HG03159 (cell line): ENCODE measurements around the gene STAT5B.
"Not testable (repeated sequence)": the region's sequence is repeated elsewhere in the genome, so short reads cannot be mapped to it uniquely, and the experiment has no call there.

Source experiments
- ATAC-seq: cut with Tn5 transposase; IDR thresholded peaks from one replicate; pipeline ENCODE4 v1.9.1; 2021; ENCODE audit warnings: mild to moderate bottlenecking, moderate library complexity; ENCODE audit not compliant: unreplicated experiment

Gene STAT5B

GRCh38 chr17:42200706-42201457 is 75.3 kb downstream of the STAT5B start:
- no peak for ATAC-seq

GRCh38 chr17:42199416-42200011 is 76.7 kb downstream of the STAT5B start:
- no peak for ATAC-seq

GRCh38 chr17:42198897-42199296 is 77.3 kb downstream of the STAT5B start:
- no peak for ATAC-seq

- no peak for ATAC-seq
Observed at GRCh38 chr17:42197564-42198156, 78.5 kb downstream of the STAT5B start.

GRCh38 chr17:42193969-42194899 is 82.0 kb downstream of the STAT5B start, which contains the start of gene GHDC:
GHDC (minus strand) TSS chr17:42194494; CDS start chr17:42193581, 913 bp downstream.
- peak; percentile 85 for ATAC-seq

- ATAC-seq = no peak
Observed at GRCh38 chr17:42193216-42193968, 82.8 kb downstream of the STAT5B start.

- ATAC-seq = no peak
Observed at GRCh38 chr17:42192189-42193126, 83.7 kb downstream of the STAT5B start.

GRCh38 chr17:42191275-42191608 is 84.9 kb downstream of the STAT5B start:
- no peak for ATAC-seq

- no peak for ATAC-seq
Observed at GRCh38 chr17:42190491-42191274, 85.5 kb downstream of the STAT5B start.

GRCh38 chr17:42189651-42189965 is 86.6 kb downstream of the STAT5B start:
- ATAC-seq = no peak

GRCh38 chr17:42188749-42189650 is 87.2 kb downstream of the STAT5B start:
- no peak for ATAC-seq

GRCh38 chr17:42187833-42188232 is 88.4 kb downstream of the STAT5B start:
- no peak for ATAC-seq

GRCh38 chr17:42186191-42186590 is 90.0 kb downstream of the STAT5B start:
- ATAC-seq = not testable (repeated sequence)

- no peak for ATAC-seq
Observed at GRCh38 chr17:42185621-42185930, 90.6 kb downstream of the STAT5B start.

GRCh38 chr17:42184713-42185620 is 91.2 kb downstream of the STAT5B start, which contains the start of gene HCRT:
HCRT (minus strand) TSS chr17:42185452; CDS start chr17:42185365, 87 bp downstream.
- ATAC-seq = no peak
